ENCODE results near the gene ZEB1. TPM values are rescaled to one million over a fixed set of nuclear protein-coding genes. Genes with fewer than 3 reads are reported as not detected.
A peak's percentile ranks its signal among the peaks of the same experiment; 100 is the strongest.

ZEB1 gene
- total and polyA plus RNA-seq, 9 of the 15 experiments (the other 6 are each of a cell fraction or from before 2014, with no cell fraction given) = 2.1 to 8.4 (median 4.9) TPM

GRCh38 chr10:31515819-31516402 is 196.9 kb downstream of the ZEB1 start (continued):
- TF ChIP-seq DEAF1 (CRISPR knock-in tag; IDR thresholded peaks at IDR 0.05) = no peak
- TF ChIP-seq CXXC5 (CRISPR knock-in tag; IDR thresholded peaks at IDR 0.05) = no peak

GRCh38 chr10:31520986-31521831 is 202.2 kb downstream of the ZEB1 start:
- Histone ChIP-seq H4K20me1 (replicated peaks; ENCODE audit: control insufficient read depth, insufficient read depth, low read length) (no peaks in the 10 kb centered on the region), H3K9me1 (ENCODE audit: control insufficient read depth, insufficient read depth, low read length) (no peaks in the 10 kb centered on the region), H3K27ac (ENCODE audit: extremely low read depth, low read depth, low read length) (no peak overlapping the region), H3K9ac (ENCODE audit: insufficient read depth in 1 of 2, low read depth in 2 of 2, low read length in 2 of 2) (no peak overlapping the region), H3K36me3 (ENCODE audit: control insufficient read depth, insufficient read depth, low read length) (no peaks in the 10 kb centered on the region; the same call in 2 of the 3 replicates), H3K4me1 (replicated peaks in 1 of 2; ENCODE audit: control insufficient read depth in 2 of 2, insufficient read depth in 2 of 2, low read length in 2 of 2) (no peaks in the 10 kb centered on the region), H3K27me3 (ENCODE audit: control insufficient read depth in 2 of 2, insufficient read depth in 2 of 2, low read length in 2 of 2) (no peaks in the 10 kb centered on the region), H3K4me3 (no peak overlapping the region), H3K9me3 (replicated peaks; ENCODE audit: control insufficient read depth, insufficient read depth, low read depth, low read length) (no peaks in the 10 kb centered on the region), H3K4me2 (ENCODE audit: insufficient read depth, low read length) (no peak overlapping the region), H2AFZ (ENCODE audit: low read depth, low read length) (no peak overlapping the region), H3K79me2 (ENCODE audit: control insufficient read depth, insufficient read depth, low read length) (no peaks in the 10 kb centered on the region)
- ATAC-seq = no peak
- DNase-seq (ENCODE audit: extremely low read depth in 1 of 4, low spot score in 3 of 4) = no peak
- BruUV-seq (replicated peaks) = TSS peak; percentile 24
- intact Hi-C loops (cut with micrococcal nuclease) = no loop called here
- 67% methylated on average over 4 of the region's 4 CpGs for WGBS (ENCODE audit: insufficient coverage, low coverage, missing lambda C conversion rate)
- ChIA-PET CTCF (ENCODE audit: low intra/inter-chr PET ratio) (no interaction called here), POLR2A (no interaction called here)
- no peak for FAIRE-seq
- in situ Hi-C loops (cut with MboI) = no loop called here
- TF ChIP-seq IRF9 (tag; IDR thresholded peaks at IDR 0.05) (no peak), ATF2 (CRISPR knock-in tag; IDR thresholded peaks at IDR 0.05) (no peak), MAFG (tag; conservative IDR thresholded peaks at IDR 0.05) (peak; percentile 62; the same call in 1 of the 2 replicates), ZNF354B (CRISPR knock-in tag; IDR thresholded peaks at IDR 0.05) (no peak), CBX8 (IDR thresholded peaks at IDR 0.05; ENCODE audit: borderline replicate concordance, extremely low read depth, low read depth, low read length, poor library complexity, severe bottlenecking) (no peak), ZFP36 (IDR thresholded peaks at IDR 0.05; ENCODE audit: low read depth, low read length, partially characterized antibody) (no peak), EZH2 (IDR thresholded peaks at IDR 0.05; ENCODE audit: borderline replicate concordance, low read depth, low read length) (no peak), PHF8 (IDR thresholded peaks at IDR 0.05; ENCODE audit: borderline replicate concordance, low read length) (no peak), MAFK (IDR thresholded peaks at IDR 0.05; ENCODE audit: low read length) (0 out of 2 replicates have a peak, but pooled peaks have one; percentile 51), CSDE1 (IDR thresholded peaks at IDR 0.05) (no peak), TCF7 (IDR thresholded peaks at IDR 0.05; ENCODE audit: borderline replicate concordance) (no peak), JUN (IDR thresholded peaks at IDR 0.05; ENCODE audit: borderline replicate concordance, low read depth, low read length) (no peak), JUN (CRISPR knock-in tag; IDR thresholded peaks at IDR 0.05; ENCODE audit: borderline replicate concordance) (no peak), ARHGAP35 (IDR thresholded peaks at IDR 0.05; ENCODE audit: partially characterized antibody) (no peak)
